HG03175 (cell line): ENCODE data around the gene LRRC47.

ENCODE experiments used
- ATAC-seq: cut with Tn5 transposase; IDR thresholded peaks from one replicate; pipeline ENCODE4 v1.9.1; 2021; ENCODE audit warnings: mild to moderate bottlenecking, moderate library complexity; ENCODE audit not compliant: unreplicated experiment

LRRC47 gene

DNA sequence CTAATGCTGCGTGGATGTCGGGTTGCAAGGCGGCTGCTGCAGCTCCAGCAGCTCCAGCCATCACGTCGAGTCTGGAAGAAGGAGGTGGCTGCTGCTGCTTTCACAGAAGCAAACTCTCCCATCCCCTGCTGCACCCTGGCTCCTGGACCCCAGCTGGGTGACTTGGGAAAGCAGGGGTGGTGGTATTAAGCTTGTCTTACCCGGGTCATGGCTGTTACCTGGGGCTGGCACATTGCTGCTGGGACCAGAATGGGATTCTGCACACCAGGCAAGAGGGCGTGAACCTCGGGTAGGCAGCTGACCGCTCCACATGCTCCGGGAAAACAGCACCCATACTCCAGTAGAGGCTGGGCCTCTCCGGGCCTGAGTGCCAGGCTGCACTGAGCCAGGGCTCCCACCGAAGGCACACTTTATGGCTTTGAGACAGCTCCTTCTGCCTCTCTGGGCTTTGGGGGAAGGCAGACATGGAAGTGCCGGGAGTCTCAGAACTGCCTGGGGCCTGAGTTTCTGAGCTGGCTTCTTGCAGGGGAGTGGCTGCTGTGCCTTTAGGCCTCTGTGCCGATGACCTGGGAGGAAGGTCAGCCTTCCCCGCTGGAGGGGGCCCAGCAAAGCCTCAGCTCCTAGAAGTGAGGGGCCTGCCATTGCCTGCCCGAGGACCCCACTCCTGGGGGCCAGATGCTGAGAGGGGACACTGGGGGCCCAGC is 22.6 kb downstream of the LRRC47 start:
- no peak for ATAC-seq

DNA sequence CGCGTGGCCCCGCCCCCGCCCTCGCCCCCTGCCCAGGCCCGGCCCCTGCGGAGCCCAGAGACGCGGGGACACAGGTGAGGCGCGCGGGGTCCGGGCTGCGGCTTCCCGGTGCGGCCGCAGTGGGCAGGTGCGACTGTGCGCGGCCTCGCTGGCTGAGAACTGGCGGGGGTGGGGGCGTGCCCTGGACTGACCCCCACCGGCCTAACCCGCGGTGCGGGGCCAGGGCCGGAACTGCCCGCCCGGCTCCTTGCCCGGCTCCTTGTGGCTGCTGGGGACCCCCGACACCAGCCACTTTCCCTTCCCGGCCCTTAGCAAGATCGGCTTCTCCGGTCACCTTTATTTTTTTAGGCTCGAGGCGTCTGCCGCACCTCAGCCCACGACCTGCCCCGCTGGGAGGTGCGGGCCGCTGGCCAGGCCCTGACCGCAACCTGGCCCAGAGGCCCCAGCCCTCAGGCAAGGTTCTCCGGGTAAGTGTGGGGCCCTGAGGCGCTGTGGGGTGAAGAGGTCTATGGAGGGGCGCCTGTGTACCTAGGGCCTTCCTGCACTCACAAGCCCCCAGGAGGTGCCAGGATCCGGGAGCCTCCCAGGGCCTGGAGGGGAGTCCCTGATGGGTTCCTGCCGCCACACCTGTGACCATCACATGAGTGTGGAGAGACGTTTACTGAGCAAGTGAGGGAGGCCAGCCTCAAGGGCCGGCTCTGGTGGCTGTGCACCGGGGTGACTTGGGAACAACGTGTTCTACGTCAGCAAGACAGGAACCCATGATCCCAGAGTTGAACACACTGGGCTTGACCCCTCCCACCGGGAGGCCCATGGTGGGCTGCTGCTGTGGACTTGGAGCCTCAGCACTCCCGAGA is 23.4 kb downstream of the LRRC47 start, which contains the start of gene SMIM1:
Gene SMIM1, plus strand, starts transcription at position 35 of the 857 bp plus-strand sequence. CDS start 2,625 bp downstream, outside the sequence.
- peak; percentile 9 for ATAC-seq

DNA sequence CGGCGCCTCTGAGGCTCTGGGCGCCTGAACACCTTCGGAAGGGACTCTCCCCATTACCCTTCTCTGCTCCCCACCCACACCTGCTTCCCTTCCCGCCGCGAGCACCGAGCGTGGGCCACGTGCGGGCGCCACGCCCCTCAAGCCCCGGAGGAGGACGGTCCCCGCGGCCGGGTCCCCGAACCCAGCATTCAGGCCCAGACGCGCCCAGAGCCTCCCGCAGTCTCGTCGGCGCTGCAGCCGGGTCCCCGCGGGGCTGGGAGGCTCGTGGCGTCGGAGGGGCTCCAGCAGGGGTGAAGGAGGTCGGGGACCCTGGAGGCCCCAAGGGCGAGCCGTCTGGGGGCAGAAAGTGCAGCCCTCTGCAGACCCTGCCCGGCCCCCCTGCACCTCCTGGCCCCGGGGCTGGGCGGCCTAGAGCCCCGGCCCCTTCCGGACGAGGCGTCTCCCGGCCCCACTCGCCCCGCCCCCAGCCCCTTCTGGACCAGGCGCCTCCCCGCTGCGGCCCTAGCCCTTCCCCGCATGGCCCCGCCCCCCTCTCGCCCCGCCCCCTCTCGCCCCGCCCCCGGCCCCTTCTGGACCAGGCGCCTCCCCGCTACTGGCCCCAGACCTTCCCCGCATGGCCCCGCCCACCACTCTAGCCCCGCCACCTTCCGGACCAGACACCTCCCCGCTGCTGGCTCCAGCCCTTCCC is 24.1 kb downstream of the LRRC47 start:
- peak; percentile 56 for ATAC-seq

DNA sequence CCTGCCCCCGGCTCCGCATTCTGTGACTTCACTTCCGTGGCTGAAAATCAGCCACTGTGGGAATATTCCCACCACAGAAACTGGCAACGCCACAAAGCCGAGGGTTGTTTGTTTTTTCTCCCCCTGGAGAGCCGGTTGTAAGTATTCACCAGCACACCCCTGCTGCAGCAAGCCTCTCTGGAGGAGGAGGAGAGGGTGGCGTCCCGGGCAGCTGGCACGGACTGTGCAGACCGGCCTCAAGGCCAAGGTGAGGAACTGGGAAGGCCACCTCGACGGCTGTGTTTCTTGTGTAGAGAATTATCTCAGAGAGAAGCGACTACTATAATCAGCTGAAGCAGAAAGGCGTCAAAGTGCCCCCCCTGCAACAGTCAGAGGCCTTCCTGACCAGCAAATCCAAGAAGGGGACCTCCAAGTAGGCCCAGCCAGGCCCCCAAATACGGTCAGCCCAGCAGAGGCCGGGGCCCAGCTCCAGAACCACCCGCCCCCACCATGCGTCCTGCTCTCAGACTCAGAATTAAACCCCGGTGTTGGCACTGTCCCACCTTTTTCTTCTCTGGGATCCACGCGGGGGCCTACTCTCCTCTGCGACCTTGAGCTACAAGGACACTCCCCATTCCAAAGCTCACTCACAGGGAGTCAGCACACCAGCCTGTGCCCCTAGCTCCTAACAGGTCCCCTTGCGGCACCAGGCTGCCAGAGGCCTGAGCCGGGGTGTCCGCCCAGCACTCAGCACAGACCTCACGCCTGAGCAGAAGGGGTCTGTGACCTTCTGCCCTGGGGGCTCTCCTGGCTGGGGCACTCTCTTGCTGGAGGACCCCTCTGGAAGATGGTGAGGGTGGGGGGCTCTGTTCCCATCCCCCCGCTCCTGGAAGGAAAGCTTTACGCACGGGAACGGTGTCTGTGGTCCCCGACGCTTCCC is 24.9 kb downstream of the LRRC47 start:
- no peak for ATAC-seq

DNA sequence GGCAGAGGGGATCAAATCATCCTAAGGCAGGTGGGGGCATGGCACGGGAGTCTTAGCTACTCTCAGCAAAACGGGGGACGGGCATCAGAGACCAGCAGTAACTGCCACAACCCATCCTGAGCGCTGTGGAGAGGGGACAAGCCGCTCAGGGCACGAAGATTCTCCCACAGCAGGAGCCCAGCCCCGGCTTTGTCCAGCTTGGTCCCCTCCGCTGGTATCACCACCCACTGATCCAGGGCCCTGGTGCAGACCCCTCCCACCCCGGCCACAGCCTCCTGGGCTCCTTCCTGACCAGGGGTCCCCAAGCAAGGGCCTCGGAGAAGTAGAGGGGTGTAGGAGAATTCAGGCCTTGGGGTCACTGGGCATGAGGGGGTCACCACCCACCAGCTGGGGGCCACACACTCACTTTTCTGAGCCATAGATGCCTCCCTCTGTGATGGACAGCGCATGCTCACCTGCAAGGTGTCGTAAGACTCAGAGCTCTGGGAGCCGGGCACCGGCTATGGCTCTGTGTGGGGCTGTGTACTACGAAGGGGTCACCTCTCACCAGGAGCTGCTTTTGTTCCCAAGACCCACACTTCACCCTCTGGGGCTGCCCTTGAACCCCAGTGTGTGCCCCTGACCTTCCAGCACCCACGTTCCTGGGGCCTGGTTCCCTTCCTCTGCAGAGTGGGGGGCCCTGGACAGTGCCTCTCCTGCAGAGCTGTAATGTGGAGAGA is 26.1 kb downstream of the LRRC47 start:
- ATAC-seq = no peak

DNA sequence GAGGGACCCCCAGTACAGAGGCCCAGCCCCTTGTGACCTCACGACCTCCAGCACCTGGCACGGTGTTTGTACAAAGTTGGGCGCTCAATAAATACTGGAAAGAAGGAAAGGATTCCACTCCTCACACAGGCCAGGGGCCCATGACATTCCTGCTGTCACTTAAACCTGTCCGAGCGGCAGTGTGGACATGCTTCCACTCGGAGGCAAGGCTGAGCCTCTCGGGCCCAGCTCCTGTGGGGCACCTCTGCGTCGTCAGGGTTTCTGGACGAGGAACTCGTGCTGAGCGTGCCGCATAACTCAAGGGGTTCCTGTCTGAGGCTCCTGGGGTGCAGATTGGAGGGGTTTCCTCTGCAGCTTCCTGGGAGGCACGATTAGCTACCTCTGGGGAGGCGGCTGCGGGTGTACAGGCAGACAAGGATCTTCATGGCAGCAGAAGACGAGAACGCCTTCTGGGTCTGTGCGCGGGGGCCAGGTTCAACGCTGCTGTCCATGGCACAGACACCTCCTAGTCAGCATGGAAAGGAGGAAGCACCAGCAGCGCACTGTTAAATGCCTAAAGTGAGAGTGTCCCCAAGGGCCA is 27.4 kb downstream of the LRRC47 start:
- no peak for ATAC-seq

DNA sequence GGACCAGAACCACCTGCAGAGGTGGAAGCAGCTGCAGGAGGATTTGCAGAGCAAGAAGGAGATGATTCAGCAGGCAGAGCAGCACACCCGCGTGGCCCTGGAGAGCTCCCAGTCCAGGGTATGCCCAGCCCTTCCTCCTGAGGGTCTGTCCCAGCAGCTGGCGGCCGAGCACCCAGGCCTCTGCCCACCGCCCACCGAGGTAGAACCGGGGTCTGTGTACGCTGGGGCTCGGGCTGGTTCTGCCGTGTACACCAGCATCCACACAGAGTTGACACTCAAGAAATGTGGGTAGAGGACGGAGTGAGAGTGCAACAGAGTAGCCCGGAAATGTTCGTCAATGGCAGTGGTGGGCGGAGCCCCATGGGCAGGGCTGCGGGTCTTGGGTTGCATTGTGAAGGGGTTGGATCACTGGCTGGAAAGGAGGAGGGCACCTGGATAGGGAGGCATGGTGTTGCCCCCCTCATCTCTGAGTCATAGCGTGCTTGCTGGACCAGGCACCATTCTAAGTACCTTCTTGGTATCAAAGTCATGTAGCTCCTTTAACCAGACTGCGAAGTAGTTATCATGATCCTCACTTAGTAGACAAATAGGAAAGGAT is 28.9 kb downstream of the LRRC47 start:
- no peak for ATAC-seq

DNA sequence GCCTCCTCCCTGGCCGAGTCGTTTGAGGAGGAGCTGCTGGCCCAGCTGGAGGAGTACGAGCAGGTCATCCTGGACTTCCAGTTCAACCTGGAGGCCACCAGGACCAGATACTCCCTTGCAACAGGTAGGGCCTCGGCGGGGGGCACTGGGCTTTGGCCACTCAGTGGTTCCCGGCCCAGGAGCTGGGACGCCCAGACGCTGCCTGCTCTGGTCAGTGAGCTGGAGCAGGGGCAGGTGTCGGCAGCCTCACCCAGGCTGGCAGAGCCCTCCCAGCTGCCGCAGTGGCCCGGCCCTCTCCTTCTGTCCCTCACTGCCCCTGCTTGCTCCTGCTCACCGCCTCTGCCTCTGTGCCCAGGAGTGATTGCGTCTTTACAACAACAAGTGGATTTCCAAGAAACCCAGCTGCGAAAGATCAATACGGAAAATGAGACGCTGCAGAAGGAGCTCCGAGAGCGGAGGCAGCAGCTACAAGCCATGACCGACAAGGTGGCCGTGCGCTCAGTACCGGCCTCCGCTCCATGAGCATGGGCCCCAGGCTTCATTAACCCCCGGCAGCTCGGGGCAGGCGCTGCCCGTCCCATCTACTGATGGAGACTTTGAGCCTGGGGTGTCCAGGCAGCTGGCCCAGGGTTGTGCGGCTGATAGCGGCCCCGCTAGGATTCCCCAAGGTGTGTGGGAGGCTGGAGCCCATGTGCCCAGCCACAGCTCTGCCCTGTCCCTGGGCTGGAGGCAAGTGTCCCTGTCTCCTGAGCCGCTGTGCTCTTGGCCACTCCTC is 32.8 kb downstream of the LRRC47 start:
- ATAC-seq = no peak

DNA sequence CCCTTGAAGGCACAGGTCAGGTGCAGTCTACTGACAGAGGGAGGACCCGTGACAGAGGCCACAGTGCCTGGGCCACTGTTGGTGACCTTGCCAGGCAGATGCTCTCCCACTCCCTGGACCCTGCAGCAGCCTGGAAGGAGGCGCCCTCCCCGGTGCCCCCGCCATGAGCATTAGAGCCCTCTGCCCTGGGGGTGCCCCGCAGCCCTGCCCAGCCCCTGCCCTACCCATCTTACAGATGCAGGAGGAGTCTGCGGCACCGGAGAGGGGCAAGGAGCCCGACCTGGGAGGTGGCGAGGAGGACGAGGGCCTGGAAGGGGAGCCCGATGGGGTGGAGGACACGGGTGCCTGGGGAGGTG is 33.4 kb downstream of the LRRC47 start:
- no peak for ATAC-seq

DNA sequence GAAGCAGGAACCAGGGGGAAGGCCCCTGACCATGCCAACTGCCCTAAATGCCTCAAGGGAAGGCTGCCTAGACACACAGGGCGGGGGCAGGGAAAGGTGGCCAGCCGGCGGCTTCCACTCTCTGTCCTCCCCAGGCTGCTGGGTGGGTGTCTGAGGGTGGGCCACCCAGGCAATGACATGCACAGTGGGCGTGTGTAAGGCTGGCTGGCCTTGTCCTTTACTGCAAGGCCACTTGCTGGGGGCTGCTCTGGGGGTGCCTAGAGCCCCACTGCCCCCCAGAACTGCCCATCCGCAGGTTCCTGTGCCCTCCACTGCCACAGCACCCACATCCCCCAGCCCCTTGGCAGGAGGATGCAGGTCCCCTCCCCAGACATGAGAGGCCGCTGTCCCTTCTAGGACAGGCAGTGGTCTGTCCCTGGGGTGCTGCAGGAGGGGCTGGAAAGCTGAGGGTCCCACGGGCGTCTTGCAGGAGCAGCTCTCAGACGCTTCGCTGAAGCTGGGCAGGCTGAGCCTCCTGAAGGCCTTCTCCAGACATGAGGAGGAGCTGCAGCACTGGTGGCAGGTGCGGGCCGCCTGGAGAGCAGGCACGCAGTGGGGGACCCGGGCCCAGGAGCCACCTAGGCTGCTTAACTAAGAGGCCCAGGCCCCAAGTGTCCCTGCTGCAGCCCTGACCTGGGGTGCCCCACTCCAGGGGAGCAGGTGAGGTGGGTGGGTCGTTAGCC is 34.0 kb downstream of the LRRC47 start:
- no peak for ATAC-seq

DNA sequence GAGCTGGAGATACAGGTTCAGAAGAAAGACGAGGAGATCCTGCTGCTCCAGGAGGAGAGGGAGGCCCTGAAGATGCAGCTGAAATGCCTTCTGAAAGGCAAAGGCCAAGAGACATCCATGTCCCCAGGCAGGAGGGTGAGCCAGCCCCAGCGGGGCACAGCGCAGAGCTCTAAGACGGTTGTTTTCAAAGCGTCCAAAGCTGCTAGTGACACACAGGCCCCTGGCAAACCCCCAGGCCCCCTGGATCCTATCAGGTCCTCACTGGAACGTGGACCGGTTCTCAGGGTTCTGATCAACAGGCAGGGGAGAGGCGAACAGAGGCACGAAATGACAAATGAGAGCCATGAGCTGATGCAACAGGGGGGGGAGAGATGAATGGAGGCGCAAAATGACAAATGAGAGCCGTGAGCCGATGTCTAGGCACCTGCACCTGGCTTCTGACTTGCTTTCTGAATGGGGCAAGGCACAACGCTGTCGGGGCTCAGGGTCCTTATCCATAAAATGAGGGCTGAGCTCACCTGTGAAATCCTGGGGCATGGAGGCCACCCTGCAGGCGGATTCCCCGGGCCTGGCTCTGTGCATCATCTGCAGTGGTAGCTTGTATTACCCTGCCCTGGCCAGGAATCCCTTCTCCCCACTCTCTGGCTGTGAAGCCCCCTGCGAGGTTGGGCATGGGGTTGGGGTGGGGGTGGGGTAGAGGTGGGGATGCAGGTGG is 34.8 kb downstream of the LRRC47 start:
- ATAC-seq = no peak

DNA sequence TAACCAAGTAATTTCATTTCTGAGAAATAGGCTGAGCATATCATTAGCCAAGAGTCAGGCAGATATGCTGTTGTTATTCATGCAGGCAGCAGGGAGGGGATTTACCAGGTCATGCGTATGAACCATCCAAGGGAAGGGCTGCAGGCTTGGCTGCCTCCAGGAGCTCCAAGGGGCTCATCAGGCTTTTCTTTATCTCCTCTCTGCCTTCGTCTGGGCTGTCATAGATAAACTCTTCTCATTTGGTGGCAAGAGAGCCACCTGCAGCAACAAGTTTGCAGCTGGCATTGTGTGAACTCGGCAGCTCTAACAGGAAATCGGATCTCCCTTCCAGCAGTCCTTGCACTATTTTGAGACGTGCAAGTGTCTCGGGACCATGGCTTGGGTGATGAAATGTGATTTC is 36.5 kb downstream of the LRRC47 start:
- ATAC-seq = no peak

DNA sequence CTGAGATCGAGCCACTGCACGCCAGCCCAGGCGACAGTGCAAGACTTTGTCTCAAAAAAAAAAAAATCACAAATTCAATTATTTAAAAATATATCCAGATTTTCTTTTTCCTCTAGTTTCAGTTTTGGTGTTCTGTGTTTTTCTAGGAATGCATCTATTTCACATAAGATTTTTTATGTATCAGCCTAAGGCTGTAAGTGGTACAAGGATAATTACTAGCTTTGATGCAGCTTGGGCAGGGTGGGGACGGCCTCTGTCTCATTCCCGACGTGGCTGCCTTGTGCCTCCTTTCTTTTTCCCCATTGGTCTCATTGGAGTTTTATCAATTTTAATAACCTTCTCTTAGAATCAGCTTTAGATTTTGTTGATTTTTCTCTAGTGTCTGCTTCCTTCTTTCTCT is 37.1 kb downstream of the LRRC47 start:
- no peak for ATAC-seq

DNA sequence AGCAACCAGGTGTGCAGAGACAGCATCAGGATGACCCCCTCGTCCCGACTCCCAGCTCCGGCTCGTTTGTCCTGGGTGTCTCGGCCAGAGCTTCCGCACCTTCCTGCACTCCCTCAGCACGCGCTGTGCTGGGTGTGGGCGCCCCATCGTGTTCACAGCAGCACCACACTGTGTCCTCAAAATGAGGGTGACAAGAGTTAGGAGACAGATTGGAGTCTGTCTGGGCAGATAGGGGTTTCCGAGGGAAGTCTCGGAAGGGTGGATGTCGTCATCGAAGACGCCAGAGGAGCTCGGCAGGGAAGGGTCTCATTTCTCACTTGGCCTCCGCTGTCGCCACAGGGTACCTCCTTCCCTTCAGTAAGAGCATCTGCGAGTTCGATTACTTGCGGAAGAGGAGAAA is 39.9 kb downstream of the LRRC47 start:
- no peak for ATAC-seq

DNA sequence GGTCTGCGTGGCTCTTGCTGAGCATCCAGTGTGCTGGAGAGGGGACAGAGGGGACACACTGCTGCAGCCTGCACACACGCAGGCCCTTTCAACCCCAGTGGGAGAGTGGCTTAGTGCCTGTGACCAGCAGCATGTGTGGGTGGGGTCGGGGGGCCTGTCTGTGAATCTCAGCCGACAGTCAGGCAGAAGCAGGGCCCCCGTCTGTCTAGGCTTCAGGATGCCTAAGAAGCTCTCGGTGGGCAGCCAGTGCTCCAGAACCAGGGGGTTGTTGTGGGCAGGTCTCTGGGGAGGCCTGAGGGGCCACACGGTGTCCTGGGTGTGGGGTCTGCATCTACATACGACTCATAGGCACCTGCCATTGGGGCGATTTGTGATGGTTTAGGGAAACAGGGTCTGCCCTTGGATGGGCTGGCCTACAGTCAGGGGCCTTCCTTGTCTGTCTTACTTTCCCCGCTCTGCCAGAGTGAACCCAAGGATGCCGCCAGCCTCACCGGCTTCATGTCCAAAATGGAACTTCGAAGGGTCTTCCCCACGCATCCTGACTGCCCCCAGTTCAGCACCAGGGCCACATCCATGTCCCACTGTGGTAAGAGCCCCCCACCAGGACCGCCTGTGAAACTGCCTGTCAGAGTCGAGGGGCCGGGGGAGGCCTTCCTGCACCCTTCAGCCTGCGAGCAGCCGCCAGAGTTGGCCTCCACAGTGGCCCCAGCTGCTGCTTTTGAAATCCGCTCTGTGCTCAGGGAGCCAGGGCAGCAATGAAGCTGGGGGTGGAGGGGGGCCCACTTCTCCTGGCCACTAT is 42.4 kb downstream of the LRRC47 start:
- ATAC-seq = no peak

DNA sequence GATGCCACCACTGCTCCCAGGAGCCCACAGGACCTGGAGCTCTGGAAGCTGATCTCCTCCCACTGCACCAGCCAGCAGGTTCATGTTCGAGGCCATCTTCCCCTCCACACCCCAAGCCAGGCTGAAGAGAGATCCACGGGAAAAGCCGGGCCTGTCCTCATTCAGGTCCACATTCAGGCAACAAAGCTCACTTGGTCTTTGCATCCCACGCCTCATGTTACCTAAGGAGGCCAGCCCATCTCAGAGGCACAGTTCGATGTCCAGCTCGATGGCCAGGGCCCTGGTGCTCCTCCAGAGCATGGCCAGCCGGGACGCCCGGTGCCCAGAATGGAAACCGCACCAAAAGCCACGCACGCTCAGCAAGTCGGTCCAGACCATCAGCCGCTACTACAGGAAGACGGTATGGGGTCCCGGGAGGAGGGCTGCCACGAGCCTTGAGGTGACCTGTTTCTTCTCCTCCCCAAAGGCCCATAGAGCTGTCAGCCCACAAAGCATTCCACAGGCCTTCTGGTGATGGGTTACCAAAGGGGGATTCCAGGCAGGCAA is 43.8 kb downstream of the LRRC47 start, which contains the start of gene CCDC27:
Gene CCDC27, plus strand, starts transcription at position 51 of the 546 bp plus-strand sequence. Its CDS starts 32 bp downstream, at position 83.
- no peak for ATAC-seq
